Astrocyte of the spinal cord (primary cell): ENCODE data around the gene CDC34.

Source experiments
- DNase-seq: peaks from one replicate; pipeline ENCODE4 v3.0.0; 2011; ENCODE audit warnings: low read depth, low spot score
- H3K4me3 ChIP-seq: 2 replicates; pipeline ENCODE4 v1.5.1; 2011; ENCODE audit warnings: low read depth, mild to moderate bottlenecking, low read length, moderate library complexity
- in situ Hi-C: cut with HindIII; loops from 2 replicates; pipeline ENCODE4 v1.10.0; 2017; ENCODE audit warnings: low sequenced_read_pairs
- TF ChIP-seq, protein P1 (sequence below): IDR thresholded peaks from 2 replicates; pipeline ENCODE4 v1.5.1; 2012; ENCODE audit warnings: low read depth, mild to moderate bottlenecking, low read length, inconsistent platforms

The CDC34 gene

DNA sequence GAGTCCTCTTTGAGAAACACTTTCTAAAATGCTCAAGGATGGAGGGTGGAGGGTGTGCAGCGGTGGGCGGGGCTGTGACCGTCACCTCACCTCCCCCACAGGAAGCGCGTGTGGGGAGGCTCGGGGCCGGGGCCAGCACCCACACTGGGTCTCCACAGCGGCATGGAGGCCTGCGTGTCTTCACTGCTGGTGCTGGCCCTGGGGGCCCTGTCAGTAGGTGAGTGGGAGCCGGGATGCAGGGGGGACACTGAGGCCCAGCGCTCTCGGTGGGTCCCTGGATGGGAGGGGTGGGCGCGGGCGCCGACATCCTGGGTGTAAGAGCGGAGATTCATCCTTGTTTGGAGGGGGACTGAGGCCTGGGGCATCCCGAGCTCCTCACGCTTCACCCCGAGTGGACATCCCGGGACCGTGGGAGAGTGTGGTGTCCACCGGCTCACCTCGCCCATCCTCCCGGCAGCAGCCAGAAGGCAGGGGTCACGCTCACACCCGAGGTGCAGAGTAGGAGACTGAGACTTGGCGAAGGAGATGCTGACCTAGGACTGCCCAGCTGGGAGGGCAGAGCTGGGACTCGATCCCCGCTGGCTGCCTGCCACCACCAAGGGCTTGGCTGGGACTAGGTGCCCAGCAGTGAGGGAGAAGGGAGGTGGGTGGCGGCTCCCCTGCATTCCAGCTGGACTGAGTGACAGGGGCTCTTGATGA, 12.5 kb downstream of the CDC34 start, which contains the start of gene GZMM:
TSS of gene GZMM (plus strand) at position 144 of the 699 bp plus-strand sequence. CDS start at position 163, 19 bp downstream.
- TF ChIP-seq, protein P1, sequence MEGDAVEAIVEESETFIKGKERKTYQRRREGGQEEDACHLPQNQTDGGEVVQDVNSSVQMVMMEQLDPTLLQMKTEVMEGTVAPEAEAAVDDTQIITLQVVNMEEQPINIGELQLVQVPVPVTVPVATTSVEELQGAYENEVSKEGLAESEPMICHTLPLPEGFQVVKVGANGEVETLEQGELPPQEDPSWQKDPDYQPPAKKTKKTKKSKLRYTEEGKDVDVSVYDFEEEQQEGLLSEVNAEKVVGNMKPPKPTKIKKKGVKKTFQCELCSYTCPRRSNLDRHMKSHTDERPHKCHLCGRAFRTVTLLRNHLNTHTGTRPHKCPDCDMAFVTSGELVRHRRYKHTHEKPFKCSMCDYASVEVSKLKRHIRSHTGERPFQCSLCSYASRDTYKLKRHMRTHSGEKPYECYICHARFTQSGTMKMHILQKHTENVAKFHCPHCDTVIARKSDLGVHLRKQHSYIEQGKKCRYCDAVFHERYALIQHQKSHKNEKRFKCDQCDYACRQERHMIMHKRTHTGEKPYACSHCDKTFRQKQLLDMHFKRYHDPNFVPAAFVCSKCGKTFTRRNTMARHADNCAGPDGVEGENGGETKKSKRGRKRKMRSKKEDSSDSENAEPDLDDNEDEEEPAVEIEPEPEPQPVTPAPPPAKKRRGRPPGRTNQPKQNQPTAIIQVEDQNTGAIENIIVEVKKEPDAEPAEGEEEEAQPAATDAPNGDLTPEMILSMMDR = no peak
- H3K4me3 ChIP-seq = no peak within 1 kb of the TSS
- in situ Hi-C loops = no loop called here
- no peak for DNase-seq

DNA sequence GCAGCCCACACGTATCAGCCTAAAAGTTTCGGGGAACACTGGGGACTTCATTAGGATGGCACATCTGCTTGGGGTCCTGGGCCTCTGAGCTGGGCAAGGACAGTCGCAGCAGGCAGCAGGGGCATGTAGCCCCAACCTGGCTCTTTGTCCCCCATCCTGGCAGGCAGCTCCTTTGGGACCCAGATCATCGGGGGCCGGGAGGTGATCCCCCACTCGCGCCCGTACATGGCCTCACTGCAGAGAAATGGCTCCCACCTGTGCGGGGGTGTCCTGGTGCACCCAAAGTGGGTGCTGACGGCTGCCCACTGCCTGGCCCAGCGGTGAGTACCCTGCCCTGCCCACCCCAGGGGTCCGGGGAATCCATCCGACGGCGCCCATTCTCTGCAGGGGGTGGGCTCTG, 15.6 kb downstream of the CDC34 start:
- TF ChIP-seq, protein P1 = no peak
- in situ Hi-C loops = no loop called here
- no peak for DNase-seq
- H3K4me3 ChIP-seq = no peak overlapping the region

DNA sequence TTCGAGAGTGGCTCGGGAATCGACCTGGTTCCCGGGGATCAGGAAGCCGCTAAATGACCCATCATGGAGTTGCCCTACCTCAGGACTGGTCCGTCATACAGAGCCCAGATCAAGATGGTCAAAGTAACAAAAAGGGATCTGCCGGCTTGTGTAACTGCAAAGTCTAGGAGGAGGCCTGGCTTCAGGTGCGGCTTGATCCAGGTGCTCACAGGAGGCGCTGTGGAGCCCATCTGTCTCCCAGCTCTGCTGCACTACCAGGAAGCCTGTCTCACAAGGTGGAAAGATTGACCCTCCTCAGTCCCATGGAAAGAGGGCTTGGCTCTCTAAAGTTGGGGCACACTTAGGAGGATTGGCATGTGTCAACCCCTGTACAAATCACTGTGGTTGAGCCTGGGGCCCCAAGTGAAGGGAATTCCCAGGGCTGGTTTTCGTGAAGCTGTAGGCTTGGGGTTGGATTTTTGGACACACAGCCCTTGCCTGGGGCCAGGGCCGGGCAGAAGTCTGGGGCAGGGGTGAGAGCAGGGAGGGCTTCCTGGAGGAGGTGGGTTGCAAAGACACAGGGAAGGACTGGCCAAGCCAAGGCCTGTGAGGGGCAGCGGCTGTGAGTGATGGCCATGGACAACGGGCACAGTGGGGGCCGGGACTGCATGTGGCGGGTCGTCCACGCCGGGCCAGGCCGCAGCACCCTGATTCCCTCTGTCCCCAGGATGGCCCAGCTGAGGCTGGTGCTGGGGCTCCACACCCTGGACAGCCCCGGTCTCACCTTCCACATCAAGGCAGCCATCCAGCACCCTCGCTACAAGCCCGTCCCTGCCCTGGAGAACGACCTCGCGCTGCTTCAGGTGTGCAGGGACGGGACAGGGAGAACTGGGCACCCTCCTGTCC, 16.5 kb downstream of the CDC34 start:
- TF ChIP-seq, protein P1 = no peak
- in situ Hi-C loops = no loop called here
- H3K4me3 ChIP-seq = no peak overlapping the region
- no peak for DNase-seq

DNA sequence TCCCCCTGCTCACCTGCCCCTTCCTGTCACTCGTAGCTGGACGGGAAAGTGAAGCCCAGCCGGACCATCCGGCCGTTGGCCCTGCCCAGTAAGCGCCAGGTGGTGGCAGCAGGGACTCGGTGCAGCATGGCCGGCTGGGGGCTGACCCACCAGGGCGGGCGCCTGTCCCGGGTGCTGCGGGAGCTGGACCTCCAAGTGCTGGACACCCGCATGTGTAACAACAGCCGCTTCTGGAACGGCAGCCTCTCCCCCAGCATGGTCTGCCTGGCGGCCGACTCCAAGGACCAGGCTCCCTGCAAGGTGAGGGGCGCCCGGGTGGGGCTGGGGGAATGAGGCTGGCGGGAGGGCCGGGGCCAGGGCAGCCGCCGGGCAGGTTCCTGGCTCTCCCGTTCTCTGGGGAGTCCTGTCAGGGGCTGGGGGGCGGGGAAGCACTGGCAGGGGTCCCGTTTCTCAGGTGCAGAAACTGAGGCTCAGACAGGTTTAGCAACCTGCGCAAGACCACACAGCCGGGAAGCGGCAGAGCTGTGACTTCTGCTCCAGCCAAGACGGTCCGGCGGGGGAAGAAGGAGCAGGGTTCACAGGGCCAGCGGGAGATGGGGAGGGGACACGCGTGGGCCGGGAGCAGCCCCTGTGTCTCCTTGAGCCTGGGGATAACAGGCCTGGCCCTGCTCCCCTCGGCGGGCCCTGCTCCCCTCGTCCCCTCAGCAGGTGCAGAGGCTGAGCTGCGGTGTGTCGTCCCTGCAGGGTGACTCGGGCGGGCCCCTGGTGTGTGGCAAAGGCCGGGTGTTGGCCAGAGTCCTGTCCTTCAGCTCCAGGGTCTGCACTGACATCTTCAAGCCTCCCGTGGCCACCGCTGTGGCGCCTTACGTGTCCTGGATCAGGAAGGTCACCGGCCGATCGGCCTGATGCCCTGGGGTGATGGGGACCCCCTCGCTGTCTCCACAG, 17.6 kb downstream of the CDC34 start:
- in situ Hi-C loops = no loop called here
- H3K4me3 ChIP-seq = no peak overlapping the region
- TF ChIP-seq, protein P1 = no peak
- no peak for DNase-seq

DNA sequence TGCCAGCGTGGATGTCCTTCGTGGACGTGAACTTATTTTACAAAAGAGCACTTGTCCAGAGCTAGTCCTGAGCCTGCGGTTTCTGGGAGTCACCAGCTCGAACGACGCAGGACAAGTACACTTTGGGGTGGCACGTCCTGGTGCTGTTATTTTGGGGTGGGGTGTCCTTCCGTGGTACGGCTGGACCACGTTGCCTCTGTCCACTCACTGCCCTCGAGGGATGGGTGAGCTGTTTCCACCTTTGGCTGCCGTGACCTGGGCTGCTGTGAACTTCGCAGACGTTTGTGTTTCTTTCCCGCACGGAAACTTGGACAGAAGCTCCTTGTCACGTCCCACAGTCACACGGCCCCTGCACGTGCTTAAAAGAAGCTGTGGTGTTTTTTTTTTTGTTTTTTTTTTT, 23.3 kb downstream of the CDC34 start:
- TF ChIP-seq, protein P1 = no peak
- DNase-seq = no peak
- H3K4me3 ChIP-seq = no peak overlapping the region
- in situ Hi-C loops = no loop called here

DNA sequence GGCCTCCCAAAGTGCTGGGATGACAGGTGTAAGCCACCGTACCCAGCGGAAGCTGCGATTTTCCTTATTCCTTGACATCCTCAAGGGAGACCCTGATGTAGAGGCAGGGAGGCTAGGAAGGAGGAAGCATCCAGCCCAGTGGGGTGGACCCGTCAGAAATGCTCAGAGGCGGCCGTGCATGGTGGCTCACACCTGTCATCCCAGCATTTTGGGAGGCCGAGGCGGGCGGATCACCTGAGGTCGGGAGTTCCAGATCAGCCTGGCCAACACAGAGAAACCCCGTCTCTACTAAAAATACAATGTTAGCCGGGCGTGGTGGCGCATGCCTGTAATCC, 23.9 kb downstream of the CDC34 start:
- in situ Hi-C loops = no loop called here
- DNase-seq = no peak
- TF ChIP-seq, protein P1 = no peak
- H3K4me3 ChIP-seq = no peak overlapping the region
